ENCODE measurements around the gene RNF10. TPM values are rescaled to one million over a fixed set of nuclear protein-coding genes. Genes with fewer than 3 reads are reported as not detected.

RNF10 gene
- total and polyA plus RNA-seq, 10 donors, result 101 to 428 (median 227) TPM

DNA sequence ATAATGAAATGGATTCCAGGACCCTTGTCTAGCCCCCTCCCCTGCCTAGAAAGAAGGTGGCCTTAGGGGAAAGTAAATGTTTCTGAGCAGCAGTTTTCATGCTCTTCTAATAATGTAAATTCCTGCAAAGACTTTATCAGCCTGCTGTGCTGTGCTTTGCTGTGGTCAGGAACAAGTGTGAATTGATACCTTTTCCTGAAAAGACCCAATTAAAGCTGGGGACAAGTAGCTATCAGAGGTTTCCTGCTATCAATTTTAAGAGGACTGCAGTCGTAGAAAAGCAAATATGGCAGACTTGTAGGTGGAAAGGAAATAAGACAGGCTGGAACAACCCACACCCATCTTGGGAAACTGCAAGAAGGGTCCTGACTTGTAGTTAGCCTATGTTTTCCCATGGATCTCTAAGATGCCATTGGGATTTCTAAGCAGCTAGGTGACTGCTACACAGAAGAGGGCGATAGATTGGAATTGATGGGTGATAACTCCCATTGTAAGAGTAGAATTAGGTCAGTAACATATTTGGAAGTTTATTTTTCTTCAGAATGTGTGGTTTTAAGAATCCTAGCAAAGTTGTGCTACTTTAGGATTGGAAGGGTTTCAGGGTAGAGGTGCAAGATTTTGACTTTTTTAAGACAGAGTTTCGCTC, 35.2 kb upstream of the RNF10 start:
- Histone ChIP-seq H3K4me1 (peaks cover 13 to 40% (median 26%) of the 10 kb centered on the region in 6 donors), H3K27me3 (replicated peaks in 1 of 7) (no peaks in the 10 kb centered on the region), H3K27ac (peak overlapping the region in 1 of 8 donors; percentile 7), H3K36me3 (peaks cover 0 to 62% (median 35%) of the 10 kb centered on the region in 6 donors), H3K4me3 (no peak overlapping the region), H3K9me3 (no peaks in the 10 kb centered on the region)
- TF ChIP-seq, protein P1, sequence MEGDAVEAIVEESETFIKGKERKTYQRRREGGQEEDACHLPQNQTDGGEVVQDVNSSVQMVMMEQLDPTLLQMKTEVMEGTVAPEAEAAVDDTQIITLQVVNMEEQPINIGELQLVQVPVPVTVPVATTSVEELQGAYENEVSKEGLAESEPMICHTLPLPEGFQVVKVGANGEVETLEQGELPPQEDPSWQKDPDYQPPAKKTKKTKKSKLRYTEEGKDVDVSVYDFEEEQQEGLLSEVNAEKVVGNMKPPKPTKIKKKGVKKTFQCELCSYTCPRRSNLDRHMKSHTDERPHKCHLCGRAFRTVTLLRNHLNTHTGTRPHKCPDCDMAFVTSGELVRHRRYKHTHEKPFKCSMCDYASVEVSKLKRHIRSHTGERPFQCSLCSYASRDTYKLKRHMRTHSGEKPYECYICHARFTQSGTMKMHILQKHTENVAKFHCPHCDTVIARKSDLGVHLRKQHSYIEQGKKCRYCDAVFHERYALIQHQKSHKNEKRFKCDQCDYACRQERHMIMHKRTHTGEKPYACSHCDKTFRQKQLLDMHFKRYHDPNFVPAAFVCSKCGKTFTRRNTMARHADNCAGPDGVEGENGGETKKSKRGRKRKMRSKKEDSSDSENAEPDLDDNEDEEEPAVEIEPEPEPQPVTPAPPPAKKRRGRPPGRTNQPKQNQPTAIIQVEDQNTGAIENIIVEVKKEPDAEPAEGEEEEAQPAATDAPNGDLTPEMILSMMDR (IDR thresholded peaks at IDR 0.05 in 8 of 11, conservative IDR thresholded peaks at IDR 0.05 in 3 of 11), result no peak
- TF ChIP-seq POLR2A (IDR thresholded peaks at IDR 0.05) (no peak), POLR2AphosphoS5 (IDR thresholded peaks at IDR 0.05) (no peak)
- WGBS, 5 donors, result 76 to 90% (median 84%) methylated on average over 3 of the region's 3 CpGs
- no peak for DNase-seq
- intact Hi-C loops (cut with DNase I; ENCODE audit: low total_unique reads), result no loop called here

DNA sequence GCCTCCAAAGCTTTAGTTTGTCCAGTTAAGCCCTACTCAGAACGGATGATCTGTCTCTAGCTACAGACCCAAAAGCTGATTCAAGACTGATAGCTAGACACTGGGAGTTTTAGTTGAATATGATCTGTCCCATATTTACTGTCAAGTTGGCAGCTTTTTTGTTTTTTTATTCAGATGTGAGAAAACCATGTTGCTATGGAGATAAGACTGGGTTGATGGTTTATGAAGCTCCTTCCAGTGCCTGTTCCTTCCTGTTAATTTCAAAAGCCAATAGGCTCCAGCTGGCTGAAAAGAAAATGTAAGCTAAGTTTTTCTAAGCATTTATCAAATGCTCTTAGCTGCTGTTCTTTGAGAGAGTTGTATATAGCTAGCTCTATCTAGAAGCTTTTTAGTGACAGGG, 33.6 kb upstream of the RNF10 start:
- H3K4me3 ChIP-seq, result no peak overlapping the region
- H3K4me1 ChIP-seq, result peaks cover 9 to 28% (median 19%) of the 10 kb centered on the region in 6 donors
- peaks cover 0 to 77% (median 37%) of the 10 kb centered on the region in 6 donors for H3K36me3 ChIP-seq
- TF ChIP-seq POLR2AphosphoS5 (IDR thresholded peaks at IDR 0.05) (no peak), POLR2A (IDR thresholded peaks at IDR 0.05) (no peak)
- TF ChIP-seq, protein P1 (IDR thresholded peaks at IDR 0.05 in 8 of 11, conservative IDR thresholded peaks at IDR 0.05 in 3 of 11), result no peak
- H3K27ac ChIP-seq, result no peak overlapping the region
- H3K27me3 ChIP-seq (replicated peaks in 1 of 7), result no peaks in the 10 kb centered on the region
- DNase-seq, result no peak
- WGBS, 5 donors, result 81 to 90% (median 89%) methylated on average over 1 of the region's 1 CpG
- H3K9me3 ChIP-seq, result no peaks in the 10 kb centered on the region
- intact Hi-C loops (cut with DNase I; ENCODE audit: low total_unique reads), result no loop called here

DNA sequence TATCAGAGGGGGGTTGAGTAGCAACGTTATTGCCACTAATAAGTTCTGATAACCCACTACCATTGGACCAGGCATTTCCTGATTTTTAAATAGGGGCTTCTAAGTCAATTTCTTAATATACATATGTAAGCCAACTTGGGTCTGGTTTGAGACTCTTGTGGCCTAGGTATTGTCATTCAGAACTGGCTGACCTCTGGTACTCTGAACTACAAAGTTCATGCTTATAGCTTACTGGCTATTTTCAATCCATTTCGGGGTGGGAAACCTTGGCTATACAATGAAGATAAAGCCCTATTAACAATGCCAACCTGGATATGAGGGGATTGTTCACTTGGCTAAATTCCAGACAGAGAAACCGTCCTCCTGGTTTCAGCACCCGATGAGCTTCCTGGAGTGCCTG, 29.6 kb upstream of the RNF10 start:
- intact Hi-C loops (cut with DNase I; ENCODE audit: low total_unique reads), result no loop called here
- no peak overlapping the region for H3K4me3 ChIP-seq

DNA sequence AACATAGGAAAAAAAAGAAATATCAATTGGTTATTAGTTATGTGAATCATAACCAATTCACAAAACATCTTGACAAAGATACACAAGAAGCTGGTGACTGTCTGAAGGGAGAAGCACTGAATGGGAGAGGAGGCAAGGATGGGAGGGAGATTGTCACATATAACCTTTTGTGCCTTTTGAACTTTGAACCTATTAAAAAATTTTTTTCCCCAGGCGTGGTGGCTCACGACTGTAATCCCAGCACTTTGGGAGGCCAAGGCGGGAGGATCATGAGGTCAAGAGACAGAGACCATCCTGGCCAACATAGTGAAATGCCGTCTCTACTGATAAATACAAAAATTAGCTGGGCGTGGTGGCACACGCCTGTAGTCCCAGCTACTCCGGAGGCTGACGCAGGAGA, 25.6 kb upstream of the RNF10 start:
- no peaks in the 10 kb centered on the region for H3K4me1 ChIP-seq
- 91 to 98% (median 95%) methylated on average over 8 of the region's 8 CpGs for WGBS, 5 donors
- no peak overlapping the region for H3K27ac ChIP-seq
- DNase-seq, result no peak
- intact Hi-C loops (cut with DNase I; ENCODE audit: low total_unique reads), result no loop called here
- no peak overlapping the region for H3K4me3 ChIP-seq
- no peaks in the 10 kb centered on the region for H3K9me3 ChIP-seq
- H3K27me3 ChIP-seq (replicated peaks in 1 of 7), result no peaks in the 10 kb centered on the region
- peaks cover 0 to 100% (median 51%) of the 10 kb centered on the region in 6 donors for H3K36me3 ChIP-seq
- TF ChIP-seq POLR2AphosphoS5 (IDR thresholded peaks at IDR 0.05), result no peak
- no peak for TF ChIP-seq POLR2A (IDR thresholded peaks at IDR 0.05)
- TF ChIP-seq, protein P1 (IDR thresholded peaks at IDR 0.05 in 8 of 11, conservative IDR thresholded peaks at IDR 0.05 in 3 of 11), result no peak

More for the DNA sequence above, 29.6 kb upstream of the RNF10 start:
- Histone ChIP-seq H3K27me3 (replicated peaks in 1 of 7) (no peaks in the 10 kb centered on the region), H3K9me3 (no peaks in the 10 kb centered on the region), H3K36me3 (peaks cover 0 to 99% (median 52%) of the 10 kb centered on the region in 6 donors), H3K4me1 (no peaks in the 10 kb centered on the region), H3K27ac (no peak overlapping the region)
- 87 to 94% (median 89%) methylated on average over 4 of the region's 4 CpGs for WGBS, 5 donors
- TF ChIP-seq POLR2A (IDR thresholded peaks at IDR 0.05) (no peak), POLR2AphosphoS5 (IDR thresholded peaks at IDR 0.05) (no peak)
- TF ChIP-seq, protein P1 (IDR thresholded peaks at IDR 0.05 in 8 of 11, conservative IDR thresholded peaks at IDR 0.05 in 3 of 11), result no peak
- DNase-seq, result no peak
